Fibroblast of pulmonary artery (primary cell): ENCODE data around the gene C3orf70.

Source experiments
- DNase-seq: peaks from one replicate; pipeline ENCODE4 v3.0.0-alpha.2; 2010; ENCODE audit warnings: low read depth
- H3K4me3 ChIP-seq: replicated peaks from 2 replicates; pipeline ENCODE4 v1.5.1; 2011; ENCODE audit warnings: low read depth, mild to moderate bottlenecking, control low read depth, low read length, moderate library complexity
- TF ChIP-seq, protein P1 (sequence below): IDR thresholded peaks from 2 replicates; pipeline ENCODE4 v1.5.1; 2011; ENCODE audit warnings: mild to moderate bottlenecking, control low read depth, low read length, inconsistent platforms; ENCODE audit errors: missing control alignments

The C3orf70 gene

DNA sequence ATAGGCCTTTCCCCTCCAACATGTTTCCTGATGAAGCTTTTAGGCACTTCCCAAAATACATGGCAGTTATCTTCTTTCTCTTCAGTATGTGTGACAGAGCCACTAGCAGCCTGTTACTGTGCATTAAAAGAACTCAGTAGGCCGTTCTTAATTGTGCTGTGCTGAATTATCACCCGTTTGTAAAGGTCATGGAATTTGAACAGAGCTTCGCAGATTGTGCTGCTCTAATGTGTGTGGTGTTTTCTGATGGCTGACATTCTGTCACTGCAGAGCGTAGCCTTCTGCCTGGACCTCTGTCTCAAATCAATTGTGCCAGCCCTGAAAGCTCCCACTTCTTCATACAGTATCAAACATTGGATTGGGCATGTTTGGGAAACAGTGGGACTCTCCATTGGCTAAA lies 111.3 kb downstream of the C3orf70 start:
- TF ChIP-seq, protein P1, sequence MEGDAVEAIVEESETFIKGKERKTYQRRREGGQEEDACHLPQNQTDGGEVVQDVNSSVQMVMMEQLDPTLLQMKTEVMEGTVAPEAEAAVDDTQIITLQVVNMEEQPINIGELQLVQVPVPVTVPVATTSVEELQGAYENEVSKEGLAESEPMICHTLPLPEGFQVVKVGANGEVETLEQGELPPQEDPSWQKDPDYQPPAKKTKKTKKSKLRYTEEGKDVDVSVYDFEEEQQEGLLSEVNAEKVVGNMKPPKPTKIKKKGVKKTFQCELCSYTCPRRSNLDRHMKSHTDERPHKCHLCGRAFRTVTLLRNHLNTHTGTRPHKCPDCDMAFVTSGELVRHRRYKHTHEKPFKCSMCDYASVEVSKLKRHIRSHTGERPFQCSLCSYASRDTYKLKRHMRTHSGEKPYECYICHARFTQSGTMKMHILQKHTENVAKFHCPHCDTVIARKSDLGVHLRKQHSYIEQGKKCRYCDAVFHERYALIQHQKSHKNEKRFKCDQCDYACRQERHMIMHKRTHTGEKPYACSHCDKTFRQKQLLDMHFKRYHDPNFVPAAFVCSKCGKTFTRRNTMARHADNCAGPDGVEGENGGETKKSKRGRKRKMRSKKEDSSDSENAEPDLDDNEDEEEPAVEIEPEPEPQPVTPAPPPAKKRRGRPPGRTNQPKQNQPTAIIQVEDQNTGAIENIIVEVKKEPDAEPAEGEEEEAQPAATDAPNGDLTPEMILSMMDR: no peak
- H3K4me3 ChIP-seq: no peak overlapping the region
- no peak for DNase-seq

DNA sequence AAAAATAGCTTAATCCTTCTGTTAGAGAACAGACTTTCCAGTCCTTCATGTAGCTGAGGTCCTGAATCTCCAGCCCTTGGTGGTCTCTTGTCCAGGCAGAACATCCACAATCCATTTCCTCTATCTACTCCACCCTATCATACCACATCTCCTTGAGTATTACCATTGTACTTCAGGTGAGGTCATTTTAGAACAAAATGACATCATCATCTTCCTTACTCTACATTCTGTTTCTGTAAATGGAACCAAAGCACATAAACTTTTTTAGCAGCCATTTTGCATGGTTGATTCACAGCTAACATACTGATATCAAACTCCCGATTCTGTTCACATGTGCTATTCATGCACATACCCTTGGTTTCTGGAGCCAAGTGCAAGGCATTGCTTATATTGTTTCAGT lies 112.4 kb downstream of the C3orf70 start:
- DNase-seq: no peak
- no peak overlapping the region for H3K4me3 ChIP-seq
- TF ChIP-seq, protein P1: no peak

DNA sequence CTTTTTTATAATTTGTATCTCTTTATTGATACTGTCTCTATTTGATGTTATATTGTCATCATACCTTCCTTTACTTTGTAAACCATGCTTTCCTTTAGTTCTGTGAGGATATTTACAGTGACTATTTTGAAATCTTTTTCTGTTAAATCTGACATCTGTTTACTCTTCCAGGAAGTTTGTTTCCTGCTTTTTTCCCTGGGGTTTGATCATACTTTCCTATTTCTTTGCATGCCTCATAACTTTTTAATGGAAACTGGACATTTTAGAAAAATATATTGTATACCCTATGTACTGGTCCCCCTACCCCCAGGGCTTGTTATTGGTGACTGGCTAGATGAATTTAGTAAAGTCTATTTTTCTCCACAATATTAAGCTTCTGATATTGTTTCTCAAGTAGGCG lies 115.1 kb downstream of the C3orf70 start:
- TF ChIP-seq, protein P1: no peak
- no peak overlapping the region for H3K4me3 ChIP-seq

DNA sequence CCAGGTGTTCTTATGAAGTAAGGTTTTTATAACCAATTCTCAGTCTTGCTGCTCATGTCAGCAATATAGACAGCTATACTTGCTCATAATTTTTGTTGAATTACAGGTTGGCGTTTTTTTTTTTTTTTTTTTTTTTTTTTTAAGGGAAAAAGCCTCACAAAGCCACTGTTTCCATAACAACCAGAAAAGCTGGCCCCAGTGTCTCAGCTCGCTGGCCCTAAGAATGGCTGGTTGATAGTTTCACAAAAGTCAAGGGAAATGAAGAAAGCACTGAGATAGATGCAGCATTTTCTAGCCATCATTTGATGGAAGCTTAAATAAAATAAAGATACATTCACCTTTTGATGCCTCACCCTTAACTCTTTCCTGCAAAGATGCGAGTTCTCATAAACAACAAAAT lies 121.9 kb downstream of the C3orf70 start:
- H3K4me3 ChIP-seq: no peak overlapping the region
- no peak for DNase-seq
- TF ChIP-seq, protein P1: no peak

More for the DNA sequence above, 115.1 kb downstream of the C3orf70 start:
- no peak for DNase-seq

DNA sequence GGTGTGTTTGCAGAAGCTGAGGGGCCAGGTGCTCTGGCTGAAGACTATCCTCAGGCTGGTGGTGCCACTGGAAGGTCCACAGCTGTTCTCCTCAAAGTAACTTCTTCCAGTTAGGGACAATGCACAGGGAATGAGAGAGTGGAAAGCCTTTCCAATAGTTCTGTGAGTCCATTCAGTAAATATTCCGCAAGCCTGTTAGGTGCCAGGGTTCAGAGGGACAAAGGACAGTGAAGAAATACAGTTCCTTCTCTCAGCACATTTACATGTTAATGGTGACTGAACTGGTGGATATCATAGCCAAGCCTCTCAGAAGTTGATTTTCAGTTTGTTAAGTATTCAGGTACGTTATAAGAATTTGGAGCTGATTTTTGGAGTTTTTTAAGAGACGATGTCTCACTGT lies 122.5 kb downstream of the C3orf70 start:
- DNase-seq: no peak
- no peak overlapping the region for H3K4me3 ChIP-seq
- TF ChIP-seq, protein P1: no peak

DNA sequence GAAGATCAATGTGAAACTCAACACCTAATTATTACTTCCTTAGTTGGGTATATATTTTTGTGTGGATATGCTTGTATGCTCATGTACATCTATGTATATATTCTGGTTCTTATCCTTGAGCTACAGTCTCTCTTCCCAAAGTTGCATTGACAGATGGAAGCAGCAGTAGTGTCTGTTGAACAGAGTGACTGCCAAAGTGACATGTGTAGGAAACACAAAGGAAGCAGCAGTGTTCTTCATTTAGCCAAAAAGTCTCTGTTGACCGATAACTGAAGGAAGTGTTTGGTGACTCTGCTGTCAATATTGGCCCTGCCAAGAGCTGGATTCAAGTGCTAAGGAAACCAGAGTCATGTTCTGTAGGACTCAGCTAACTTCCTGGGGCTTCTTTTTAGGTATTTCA lies 123.8 kb downstream of the C3orf70 start:
- DNase-seq: no peak
- no peak overlapping the region for H3K4me3 ChIP-seq
- TF ChIP-seq, protein P1: no peak

DNA sequence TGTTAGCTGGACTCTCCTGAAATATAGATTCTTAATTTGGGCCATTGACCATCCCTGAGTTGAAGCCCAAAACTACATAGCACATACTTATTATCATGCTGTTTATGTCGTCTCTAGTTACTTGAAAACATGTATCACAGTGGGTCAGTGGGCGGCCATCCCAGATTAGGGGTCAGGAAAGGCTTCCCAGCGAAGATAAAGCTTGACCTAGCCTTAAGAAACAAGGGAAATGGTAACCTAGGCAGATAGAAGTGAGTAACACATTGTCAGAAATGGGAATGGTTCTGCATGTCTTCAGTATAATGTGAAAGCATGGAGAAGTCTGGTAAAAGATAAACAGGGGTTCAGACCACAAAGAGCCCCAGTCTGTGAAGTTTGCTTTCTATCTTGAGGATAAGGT lies 124.7 kb downstream of the C3orf70 start:
- TF ChIP-seq, protein P1: no peak
- no peak for DNase-seq

More for the DNA sequence above, 124.7 kb downstream of the C3orf70 start:
- H3K4me3 ChIP-seq: no peak overlapping the region
